CD4-positive, alpha-beta T cell treated with Interleukin-6 for 4 hours (primary cell): ENCODE measurements around the gene PSMD6.

Experiments used
- DNase-seq: peaks from one replicate; pipeline ENCODE4 v3.0.0-alpha.2; 2020; ENCODE audit warnings: mixed read lengths

PSMD6 gene

DNA sequence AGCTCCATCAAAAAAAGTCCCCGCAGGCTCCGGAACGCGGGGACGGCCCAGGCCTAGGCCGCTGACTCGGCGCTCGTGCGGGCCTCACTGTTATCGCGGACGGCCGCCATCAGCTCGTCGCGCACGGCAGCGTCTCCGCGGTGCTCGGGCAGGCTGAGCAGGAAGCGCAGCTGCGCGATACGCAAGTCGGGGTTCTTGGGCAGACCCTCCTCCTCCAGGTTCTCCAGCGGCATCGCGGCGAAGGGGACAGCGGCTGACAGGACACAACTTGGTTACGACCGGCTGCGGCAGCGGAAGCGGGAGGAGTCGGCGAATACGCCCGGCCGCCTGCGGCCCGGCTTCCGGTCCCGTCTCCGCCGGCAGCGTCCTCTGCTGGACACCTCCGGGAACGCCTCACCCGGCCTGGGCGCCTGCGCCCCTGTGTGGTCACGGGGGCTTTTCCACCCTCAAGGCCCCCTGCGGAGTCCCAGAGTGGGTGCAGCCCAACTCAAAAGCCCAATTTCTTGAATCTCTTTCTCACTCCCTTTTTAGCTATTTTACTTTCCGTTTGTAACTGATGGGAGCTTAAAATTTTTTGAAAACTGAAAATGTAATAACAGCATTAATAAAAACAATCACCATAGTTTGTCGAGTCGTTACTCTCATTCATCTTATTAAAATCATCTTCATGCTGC, at the start of gene PSMD6:
PSMD6 (minus strand) TSS at position 308 of the 674 bp plus-strand sequence; CDS start at position 233, 75 bp downstream.
- DNase-seq: peak; percentile 91

DNA sequence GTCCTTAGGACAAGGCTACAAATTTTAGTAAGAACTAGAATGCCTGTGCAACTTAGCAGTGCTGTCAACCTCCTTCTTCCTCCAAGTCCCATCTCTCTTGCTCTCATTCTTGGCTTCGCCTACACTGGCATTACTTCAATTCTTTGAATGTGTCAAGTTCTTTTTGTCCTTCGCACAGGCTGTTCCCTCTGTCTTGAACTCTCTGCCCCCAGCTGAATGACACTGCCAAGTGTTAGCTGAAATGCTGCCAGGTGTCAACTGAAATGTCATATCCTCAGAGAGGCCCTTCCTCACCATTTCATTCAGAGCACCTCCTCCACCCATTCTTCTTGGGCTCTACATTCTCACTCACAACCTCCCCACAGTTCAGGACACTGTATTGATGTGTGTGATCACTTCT, 48.8 kb upstream of the PSMD6 start:
- no peak for DNase-seq

DNA sequence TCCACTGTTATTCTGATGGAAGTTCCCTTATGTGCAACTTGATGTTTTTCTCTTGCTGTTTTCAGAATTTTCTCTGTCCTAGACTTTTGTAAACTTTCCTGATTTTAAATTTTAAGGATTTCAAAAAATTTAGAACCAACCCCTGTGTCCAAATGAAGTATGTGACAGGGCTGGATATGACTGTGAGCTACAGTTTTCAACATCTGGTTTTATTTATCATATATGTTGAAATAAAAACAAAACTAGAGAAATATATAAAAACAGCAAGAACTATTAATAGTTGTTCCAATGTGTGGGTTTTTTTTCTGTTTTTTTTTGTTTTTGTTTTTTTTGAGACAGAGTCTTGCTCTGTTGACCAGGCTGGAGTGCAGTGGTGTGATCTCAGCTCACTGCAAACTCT, 47.4 kb upstream of the PSMD6 start:
- DNase-seq: no peak

DNA sequence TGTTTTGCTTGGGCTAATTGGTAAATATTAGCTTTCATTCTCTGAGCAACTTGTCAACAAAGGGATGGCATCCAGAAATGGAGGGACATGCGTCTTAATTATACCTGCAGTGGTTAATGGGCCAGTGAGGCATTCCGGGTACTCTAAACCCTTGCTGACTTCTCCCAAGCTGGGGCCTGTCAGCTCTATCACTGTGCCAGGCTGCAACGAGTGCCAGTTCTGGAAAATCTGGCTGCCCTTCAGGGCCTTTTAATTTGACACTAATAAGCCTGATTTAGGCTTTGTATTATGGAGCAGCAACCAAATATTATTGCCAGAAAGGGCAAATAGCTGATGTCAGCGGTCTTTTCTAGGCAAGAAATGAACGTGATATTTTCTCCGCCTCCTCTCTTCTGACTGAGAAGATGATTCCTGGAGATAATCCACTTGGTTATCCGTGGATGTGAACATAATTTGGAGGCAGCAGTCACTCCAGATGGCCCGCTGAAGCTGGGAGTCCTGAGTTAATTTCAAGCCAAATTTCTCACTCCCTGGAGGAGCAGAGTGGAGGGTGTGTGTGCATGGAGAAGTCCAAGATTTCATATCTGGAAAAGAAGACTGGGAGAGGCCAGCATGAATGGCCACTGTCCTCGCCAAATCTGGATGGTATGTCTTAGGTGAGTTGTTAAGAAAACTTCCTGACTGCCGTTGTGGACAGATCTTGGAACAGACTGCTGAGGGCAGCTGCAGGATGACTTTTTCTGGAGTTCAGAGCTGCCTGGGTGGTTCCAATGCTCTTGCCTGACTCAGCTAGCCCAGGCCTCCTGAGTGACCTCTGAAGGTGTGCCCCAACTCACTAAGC, 44.4 kb upstream of the PSMD6 start:
- DNase-seq: no peak

DNA sequence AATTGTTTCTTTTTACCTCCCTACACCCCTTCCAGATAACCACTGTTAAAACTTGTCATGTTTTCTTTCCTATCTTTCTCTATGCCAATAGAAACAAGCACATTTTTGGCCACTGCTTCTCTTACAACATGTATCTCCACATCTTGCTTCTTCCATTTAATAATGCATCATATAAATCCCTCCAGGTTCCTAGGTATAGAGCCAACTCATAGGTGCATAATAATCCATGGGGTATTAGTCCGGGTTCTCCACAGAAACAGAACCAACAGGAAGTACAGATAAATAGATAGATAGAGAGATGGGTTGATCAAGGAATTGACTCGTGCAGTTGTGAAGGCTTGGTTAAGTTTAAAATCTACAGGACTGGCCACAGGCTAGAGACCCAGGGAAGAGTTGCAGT, 41.5 kb upstream of the PSMD6 start:
- no peak for DNase-seq

DNA sequence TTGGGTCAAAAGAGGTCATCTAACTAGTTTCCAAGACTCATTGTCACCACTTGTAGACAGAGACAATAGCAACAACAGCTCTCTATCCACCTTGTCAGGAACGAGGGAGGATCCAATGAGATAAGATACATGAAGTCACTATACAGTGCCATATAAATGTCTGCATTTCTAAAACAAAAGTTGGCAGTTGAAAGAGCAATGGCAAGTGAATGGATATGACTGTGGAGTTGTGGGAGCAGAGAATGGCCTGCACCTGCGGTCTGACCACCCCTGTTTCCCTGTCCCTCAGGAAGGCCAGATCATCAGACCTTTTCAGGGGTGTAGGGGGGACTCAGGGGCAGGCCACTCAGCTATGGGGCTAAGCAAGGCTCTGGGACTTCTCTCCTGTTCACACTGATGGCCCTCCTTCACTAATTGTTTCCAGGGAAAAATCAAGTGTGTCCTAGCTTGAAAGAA, 40.7 kb upstream of the PSMD6 start:
- DNase-seq: no peak

DNA sequence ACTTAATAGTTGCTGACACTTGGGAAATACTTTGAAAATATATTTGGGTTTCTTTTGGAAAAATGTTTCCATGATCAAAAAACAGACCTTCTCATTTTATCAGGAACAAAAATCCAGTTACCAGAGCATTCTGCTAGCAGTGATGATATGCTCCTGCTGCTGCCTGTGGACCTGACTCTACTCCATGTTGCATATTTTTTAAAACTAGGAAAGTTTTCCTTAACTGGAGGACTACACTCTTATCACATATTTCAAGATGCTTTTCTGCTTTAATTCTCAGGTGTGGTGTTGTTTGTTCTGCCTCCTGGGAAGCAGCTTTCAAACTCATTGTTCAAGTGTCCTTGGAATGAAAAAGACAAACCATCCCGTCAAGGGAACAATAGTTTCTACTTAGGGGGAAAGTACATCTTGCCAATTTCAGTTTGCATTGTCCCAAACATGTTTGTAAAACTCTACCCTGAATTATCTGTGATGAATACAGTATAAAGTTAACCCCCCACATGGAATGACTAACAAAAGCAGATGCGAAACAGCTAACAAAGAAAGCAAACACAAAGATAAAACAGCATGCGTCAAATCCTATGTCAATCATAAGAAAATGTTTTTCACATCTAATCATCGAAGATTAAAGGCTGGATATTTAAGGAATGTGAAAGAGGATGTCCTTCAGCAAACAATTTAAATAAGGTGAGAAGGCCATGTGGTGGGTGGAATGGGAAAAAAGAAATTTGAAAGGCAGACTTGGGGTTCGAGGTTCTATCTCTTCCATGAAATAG, 40.1 kb upstream of the PSMD6 start:
- no peak for DNase-seq

DNA sequence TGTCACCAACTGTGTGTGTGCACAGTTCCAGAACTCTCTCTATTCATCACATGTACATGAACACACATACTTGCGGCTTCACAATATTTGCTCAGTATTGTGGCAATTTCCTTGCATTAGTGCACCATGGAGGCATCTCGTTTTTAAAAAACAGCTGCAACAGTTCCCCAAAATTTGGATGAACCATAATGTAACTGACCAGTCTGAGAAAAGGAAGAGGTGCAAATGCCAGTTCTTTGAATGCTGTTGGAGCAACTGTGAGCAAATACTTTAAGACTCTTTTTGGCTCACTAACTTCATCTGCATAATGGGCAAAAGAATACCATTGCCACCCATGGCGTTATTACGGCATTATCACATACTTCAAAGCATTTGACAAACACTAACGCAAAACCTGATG, 38.3 kb upstream of the PSMD6 start:
- DNase-seq: no peak

DNA sequence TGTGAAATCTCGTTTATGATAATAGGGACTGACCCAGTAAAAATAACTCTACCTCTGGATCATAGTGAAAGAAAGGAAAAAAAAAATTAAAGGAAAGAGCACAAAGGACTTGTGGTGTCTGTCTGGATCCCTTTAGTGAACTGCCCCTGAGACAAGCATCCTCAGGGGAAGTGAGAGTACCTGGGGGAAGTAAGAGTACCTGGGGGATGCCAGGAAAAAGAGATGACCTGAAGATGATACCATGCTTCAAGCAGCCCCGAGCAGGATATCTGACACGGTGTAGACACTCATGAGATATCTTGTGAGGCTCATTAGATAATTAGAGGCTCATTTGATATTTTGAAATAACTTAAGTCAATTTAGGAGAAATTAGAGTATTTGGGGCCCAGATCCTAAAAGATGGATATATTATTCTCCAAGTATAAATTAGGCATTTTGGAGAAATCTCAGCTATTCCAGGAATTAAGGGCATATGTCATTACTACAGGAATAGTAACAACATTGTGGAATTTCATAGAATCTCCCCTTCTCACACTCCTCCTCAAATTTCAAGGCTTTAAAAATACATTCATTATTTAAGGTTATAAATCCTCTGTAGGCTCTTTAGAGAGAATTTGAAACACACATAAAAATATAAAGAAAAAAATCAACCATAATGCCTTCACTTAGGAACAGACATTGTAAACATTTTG, 36.3 kb upstream of the PSMD6 start:
- no peak for DNase-seq

DNA sequence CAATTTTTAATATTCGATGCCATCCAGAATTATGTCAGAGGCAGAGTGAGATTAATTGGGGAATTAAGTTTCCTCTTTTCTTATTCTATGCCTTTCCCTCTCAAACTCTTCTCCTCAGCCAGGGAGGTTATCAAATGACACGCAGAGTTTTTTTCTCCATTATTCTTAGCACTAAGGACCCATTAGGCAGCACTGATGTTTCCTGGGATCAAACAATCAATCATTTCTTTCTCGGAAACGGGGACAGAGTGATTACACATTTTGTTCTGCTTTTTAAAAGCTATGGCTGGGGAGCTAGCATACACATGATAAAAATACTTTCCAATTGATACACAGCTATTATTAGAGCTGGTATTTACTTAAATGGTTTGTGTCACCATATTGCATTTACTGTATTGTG, 35.3 kb upstream of the PSMD6 start:
- no peak for DNase-seq

DNA sequence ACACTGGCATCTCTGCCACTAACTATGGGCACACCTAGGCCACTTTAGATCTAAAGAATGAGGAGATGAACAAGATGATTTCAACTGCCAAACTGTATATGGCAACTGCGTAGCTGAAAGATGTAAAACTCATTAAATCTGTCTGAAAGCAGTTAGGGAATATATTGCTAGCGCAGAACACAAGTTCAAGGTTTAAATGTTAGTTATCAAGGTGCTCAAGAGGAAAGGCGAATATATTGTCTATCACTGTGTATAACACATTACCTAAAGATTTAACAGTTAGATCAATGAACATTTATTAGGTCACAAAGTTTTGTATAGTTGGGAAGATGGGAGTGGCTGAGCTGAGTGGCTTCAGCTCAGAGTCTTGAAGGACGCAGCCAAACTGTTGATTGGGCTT, 33.9 kb upstream of the PSMD6 start:
- no peak for DNase-seq

DNA sequence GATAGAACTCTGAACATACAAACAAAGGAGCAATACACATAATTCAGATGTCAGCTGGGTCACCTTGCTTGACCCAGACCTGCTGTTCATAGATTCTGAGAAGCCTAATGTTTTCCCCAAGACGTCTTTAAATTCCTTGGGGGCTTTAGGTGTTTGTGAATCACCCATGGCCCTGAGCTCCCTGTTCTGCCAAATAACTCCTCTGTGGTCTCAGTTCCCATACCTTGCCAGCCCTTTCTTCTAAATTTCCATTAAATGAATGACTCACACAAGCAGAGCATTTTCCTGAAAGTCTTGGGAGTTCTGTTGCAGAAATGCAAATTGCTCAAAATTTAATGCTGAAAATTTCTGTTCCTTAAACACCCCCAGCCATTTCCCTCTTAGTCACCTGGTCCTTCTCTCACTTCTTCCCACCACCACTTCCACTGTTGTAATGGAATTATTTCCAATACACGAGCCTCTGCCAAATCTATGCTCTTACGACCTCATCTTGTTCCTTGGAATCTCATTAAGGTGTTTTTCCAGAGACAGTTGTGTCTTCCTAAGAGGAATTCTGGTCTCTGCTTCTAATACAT, 33.4 kb upstream of the PSMD6 start:
- DNase-seq: no peak

DNA sequence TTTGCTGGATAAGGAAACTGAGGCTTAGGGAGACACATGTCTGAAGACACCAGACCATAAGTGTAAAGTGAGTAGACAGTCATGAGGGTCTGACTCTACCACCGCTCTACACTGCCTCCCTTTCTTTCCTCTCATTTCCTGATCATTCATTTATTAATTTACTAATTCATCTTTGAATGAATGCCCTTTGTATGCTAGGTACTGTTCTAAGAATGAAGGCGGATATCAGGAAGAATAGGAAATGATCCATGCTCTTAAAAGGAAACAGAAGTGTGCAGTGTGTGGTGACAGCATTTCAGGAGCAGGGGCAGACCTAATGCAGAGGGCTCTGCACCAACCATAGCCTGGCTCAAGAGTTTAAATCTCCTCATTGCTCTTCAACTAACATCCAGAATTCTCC, 31.8 kb upstream of the PSMD6 start:
- DNase-seq: no peak

DNA sequence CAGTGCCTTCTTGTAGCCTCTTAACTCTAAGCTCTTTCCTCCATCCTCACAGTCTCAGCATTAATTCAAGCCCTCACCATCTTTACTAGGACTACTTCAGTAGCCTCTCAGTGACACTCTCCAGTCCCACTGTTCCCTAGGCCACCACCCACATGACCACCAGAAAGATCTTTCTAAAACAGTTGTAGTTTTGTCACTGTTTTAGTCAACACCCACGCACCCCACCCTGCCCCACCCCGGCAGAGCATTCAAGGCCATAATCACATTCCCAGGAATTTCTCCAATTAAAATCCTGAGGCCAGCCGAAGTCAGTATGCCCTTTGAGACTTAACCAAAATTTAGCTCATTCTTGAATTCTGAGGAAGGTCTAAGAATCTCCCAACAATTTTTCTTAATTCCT, 31.2 kb upstream of the PSMD6 start:
- DNase-seq: no peak

DNA sequence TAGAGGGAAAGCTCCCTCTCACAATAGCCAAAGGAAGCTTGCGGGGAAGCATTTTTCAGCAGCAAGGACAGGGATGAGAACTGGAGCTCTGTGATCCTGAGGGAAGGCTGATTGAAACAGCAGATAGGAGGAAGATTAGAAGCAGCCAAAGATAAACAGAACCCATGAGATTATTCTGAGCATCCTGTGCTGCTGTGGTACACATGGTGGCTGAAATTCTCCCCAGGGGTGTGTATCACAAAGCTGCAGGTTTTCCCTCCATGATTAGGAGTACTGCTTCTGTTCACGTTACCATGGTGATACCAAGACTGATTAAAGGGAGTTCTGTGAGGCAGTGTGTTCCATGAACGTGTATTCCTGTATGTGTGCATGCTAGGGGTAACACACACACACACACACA, 30.3 kb upstream of the PSMD6 start:
- DNase-seq: no peak

DNA sequence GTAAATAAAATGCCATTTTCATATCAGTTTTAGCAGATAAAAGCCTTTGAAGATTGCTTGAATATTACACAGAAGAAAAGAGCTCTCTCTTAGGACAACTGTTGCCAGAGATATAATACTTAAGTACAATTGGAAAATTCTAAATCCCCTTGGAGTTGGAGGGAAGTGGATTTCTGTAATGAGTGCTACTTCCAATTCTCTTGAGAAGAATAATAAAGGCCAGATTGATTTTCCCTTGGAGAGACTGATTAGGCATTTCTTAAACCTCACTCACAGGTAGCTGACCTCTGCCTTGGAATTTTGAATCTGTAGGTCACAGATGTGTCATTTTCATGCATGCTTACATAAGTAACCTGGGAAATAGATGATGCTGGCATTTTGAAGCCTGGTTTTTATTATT, 29.8 kb upstream of the PSMD6 start:
- no peak for DNase-seq

DNA sequence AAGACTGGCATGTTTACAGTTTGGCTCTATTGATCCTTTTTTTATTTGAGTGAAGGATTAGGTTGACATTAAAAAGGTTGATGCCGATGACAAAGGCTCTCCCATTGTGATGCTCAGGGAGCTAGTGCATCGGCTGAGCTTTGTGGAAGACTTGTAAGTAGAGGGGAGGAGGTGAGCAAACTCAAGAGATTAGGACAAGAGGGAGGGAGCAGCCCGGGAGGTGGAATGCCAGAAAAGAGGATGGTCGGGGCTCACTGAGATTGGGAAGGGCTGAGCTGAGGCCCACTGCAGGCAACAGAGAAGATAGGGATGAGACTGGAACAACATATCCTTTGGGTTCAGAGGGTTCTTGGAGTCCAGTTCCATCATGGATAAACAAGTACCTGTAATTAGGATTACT, 26.5 kb upstream of the PSMD6 start:
- no peak for DNase-seq

DNA sequence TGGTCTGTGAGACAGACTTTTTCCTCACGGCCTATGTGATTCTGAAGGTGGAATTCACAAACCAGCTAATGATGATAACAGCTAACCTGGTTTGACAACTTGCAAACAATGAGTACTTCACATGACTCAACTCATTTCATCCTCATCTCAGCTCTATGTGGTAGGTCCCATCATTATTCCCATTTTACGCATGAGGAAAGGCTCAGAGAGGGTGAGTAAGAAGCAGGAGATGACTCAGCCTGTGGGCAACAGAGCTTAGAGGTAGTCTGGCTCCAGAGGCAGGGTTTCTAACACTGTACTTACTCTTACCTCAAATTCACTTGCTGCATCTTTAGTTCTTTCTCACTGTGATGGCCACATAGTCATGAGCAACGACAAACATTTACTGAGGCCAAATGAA, 25.8 kb upstream of the PSMD6 start:
- DNase-seq: no peak

DNA sequence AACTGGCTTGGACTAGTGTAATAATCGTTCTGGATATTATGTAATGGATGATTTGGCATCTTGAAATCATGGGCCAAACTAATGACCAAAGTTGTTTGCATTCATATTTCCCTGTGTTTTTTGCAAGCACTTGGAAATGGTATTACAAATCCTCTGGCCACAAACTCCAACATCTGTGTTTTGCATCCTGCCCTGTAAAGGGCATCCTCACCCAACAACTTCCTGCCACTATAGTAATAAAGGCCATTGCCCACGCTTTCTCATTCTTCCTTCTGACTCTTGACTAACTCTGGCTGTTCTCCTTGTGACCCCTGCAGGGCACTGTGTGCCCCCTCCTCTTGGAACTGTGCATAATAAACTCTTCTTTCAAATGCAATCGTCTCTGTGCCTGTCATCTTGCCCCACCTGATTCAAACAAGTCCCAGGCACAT, 25.4 kb upstream of the PSMD6 start:
- DNase-seq: no peak

DNA sequence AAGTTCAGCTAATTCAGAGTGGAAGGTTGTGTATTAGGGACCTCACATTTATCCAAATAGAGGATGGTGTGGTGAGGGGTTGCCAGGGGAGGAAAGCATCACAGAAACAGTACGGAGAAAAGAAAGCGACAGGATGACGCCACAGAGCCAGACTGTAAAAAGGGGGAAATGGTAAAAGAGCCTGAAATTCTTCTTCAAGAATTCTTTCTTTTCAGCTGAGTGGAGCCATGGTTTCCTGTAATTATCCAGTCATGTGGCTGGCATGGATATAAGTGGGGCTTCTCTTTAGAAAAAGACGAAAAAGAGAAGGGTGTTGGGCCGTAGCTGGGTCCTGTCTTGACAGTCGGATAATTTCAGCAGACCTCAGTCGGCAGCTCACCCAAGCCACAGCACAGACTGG, 24.5 kb upstream of the PSMD6 start:
- no peak for DNase-seq

DNA sequence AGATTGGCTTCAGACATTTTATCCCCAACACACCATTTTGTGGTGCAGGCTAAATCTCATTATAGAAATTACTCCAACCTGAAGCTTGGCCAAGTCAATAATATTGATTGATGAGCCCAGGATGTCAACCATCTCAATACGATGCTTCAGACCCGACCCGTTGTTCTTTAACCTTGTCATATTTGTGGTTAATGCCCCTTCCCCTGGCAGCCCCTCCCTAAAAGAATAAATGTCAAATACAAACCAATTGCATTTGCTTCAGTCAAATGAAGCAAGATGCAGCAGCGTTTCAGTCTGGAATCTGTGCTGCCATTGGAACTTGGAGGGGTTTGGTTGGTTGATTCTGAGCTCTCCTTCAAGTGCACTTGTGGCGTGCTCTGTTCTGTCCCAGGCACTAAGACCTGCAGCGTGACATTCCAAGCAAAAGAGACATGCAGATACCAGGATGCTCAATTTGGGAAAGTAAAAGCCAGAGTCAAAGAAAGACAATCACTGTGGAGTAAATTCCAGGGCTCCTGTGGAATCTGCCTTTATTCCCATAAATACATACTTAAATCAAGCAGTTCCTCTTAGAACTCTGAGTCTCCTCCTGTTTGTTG, 23.8 kb upstream of the PSMD6 start:
- no peak for DNase-seq

DNA sequence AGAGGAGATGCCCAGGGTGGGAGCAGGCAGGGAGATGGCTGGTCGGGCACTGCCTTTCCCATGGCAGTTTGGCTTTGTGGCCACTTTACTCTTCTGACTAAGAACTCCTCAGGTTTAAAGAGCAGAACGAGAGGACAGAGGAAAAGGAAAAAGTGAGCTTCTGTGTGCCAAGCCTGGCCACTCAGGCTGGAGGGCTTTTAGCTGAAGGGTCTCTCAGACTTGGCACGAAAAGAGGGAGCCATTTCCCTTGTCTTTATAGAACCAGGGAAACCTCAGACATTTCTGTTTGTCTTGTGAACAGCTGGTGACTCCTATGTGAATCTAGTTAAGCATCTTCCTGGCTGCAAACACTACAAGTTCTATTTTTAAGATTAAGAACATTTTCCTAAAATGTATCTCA, 23.3 kb upstream of the PSMD6 start:
- DNase-seq: no peak
